Loucy (cell line): Measurements from ENCODE around the gene UBALD2.

Experiments used
- EZH2phosphoT487 ChIP-seq: fragments of 200-600 bp; IDR thresholded peaks from 2 replicates; pipeline ENCODE4 v1.6.1; 2018; ENCODE audit warnings: antibody characterized with exemption, mild to moderate bottlenecking, moderate library complexity, borderline replicate concordance
- TF ChIP-seq, protein P1 (sequence below): fragments of 200-600 bp; sonication (generic); conservative IDR thresholded peaks from 2 replicates; pipeline ENCODE4 v1.5.1; 2014; ENCODE audit warnings: mild to moderate bottlenecking, antibody characterized with exemption, low read length

DNA sequence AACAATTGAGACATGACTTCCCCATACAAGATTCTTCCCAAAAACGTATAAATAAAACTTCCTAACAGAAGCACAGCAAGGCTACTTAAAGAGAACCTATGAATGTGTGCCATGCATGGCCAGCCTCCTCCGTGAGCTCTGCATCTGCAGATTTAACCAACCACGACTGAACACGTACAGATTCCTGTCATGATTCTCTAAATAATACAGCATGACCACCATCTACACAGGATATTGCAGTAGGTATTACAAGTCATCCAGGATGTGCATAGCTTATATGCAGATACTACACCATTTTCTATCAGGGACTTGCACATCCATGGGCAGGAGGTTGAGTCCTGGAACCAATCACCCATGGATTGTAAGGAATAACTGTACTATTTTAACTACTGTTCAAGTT lies 44.3 kb downstream of the UBALD2 start:
- no peak for TF ChIP-seq EZH2phosphoT487
- TF ChIP-seq, protein P1, sequence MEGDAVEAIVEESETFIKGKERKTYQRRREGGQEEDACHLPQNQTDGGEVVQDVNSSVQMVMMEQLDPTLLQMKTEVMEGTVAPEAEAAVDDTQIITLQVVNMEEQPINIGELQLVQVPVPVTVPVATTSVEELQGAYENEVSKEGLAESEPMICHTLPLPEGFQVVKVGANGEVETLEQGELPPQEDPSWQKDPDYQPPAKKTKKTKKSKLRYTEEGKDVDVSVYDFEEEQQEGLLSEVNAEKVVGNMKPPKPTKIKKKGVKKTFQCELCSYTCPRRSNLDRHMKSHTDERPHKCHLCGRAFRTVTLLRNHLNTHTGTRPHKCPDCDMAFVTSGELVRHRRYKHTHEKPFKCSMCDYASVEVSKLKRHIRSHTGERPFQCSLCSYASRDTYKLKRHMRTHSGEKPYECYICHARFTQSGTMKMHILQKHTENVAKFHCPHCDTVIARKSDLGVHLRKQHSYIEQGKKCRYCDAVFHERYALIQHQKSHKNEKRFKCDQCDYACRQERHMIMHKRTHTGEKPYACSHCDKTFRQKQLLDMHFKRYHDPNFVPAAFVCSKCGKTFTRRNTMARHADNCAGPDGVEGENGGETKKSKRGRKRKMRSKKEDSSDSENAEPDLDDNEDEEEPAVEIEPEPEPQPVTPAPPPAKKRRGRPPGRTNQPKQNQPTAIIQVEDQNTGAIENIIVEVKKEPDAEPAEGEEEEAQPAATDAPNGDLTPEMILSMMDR, result no peak
